OCI-M2 (cell line): ENCODE data around the gene DIDO1.

Experiments
- DNase-seq: peaks from one replicate; lab custom pipeline; 2025; ENCODE audit not compliant: unreplicated experiment; lab: John Stamatoyannopoulos, UW

DIDO1 gene

GRCh38 chr20:62951143-62951895 is 25.0 kb upstream of the DIDO1 start:
- no peak for DNase-seq

- no peak for DNase-seq
Measured at GRCh38 chr20:62950741-62951140, 24.4 kb upstream of the DIDO1 start.

- no peak for DNase-seq
Measured at GRCh38 chr20:62949962-62950361, 23.7 kb upstream of the DIDO1 start.

- DNase-seq: no peak
Measured at GRCh38 chr20:62949153-62949821, 23.0 kb upstream of the DIDO1 start.

GRCh38 chr20:62947532-62948300 is 21.4 kb upstream of the DIDO1 start:
- no peak for DNase-seq

GRCh38 chr20:62946918-62947317 is 20.6 kb upstream of the DIDO1 start:
- DNase-seq: no peak

- DNase-seq: no peak
Measured at GRCh38 chr20:62945771-62946339, 19.6 kb upstream of the DIDO1 start.

- no peak for DNase-seq
Measured at GRCh38 chr20:62944746-62945145, 18.4 kb upstream of the DIDO1 start.

GRCh38 chr20:62944184-62944583 is 17.9 kb upstream of the DIDO1 start:
- DNase-seq: no peak

- no peak for DNase-seq
Measured at GRCh38 chr20:62943396-62943795, 17.1 kb upstream of the DIDO1 start.

GRCh38 chr20:62942456-62942855 is 16.2 kb upstream of the DIDO1 start:
- no peak for DNase-seq

GRCh38 chr20:62941792-62942191 is 15.5 kb upstream of the DIDO1 start:
- DNase-seq: no peak

- no peak for DNase-seq
Measured at GRCh38 chr20:62940875-62941274, 14.6 kb upstream of the DIDO1 start.

- DNase-seq: no peak
Measured at GRCh38 chr20:62938105-62938888, 12.0 kb upstream of the DIDO1 start, which contains the start of gene GID8. Gene GID8 (plus strand): TSS chr20:62938147. CDS start chr20:62941503, 3,356 bp downstream.

- peak; percentile 87 for DNase-seq
Measured at GRCh38 chr20:62937268-62938104, 11.2 kb upstream of the DIDO1 start.

GRCh38 chr20:62935968-62936585 is 9.8 kb upstream of the DIDO1 start:
- DNase-seq: no peak

GRCh38 chr20:62935204-62935967 is 9.1 kb upstream of the DIDO1 start:
- no peak for DNase-seq

GRCh38 chr20:62933966-62934365 is 7.7 kb upstream of the DIDO1 start:
- DNase-seq: no peak

- no peak for DNase-seq
Measured at GRCh38 chr20:62931464-62931863, 5.2 kb upstream of the DIDO1 start.
